GM12875 (cell line): ENCODE results near the gene RAB7A.

ENCODE experiments used
- H3K4me3 ChIP-seq: one replicate; pipeline ENCODE4 v1.5.1; 2011; ENCODE audit warnings: low read depth, low read length, control low read depth
- CTCF ChIP-seq: IDR thresholded peaks from 2 replicates; pipeline ENCODE4 v1.5.1; 2011; ENCODE audit warnings: low read depth, mild to moderate bottlenecking, control low read depth, inconsistent platforms, low read length, moderate library complexity, borderline replicate concordance; ENCODE audit not compliant: insufficient read depth

RAB7A gene

GRCh38 chr3:128788268-128788869 lies 62.4 kb downstream of the RAB7A start:
- no peak for TF ChIP-seq CTCF
- H3K4me3 ChIP-seq, result no peak overlapping the region

GRCh38 chr3:128794067-128794768 lies 68.2 kb downstream of the RAB7A start:
- H3K4me3 ChIP-seq, result no peak overlapping the region
- TF ChIP-seq CTCF, result no peak

- H3K4me3 ChIP-seq, result no peak overlapping the region
- peak; percentile 70 for TF ChIP-seq CTCF
These were observed 69.0 kb downstream of the RAB7A start for GRCh38 chr3:128794770-128795649.

- H3K4me3 ChIP-seq, result no peak overlapping the region
- TF ChIP-seq CTCF, result no peak
These were observed 73.7 kb downstream of the RAB7A start for GRCh38 chr3:128799653-128800052.

- H3K4me3 ChIP-seq, result no peak overlapping the region
- no peak for TF ChIP-seq CTCF
These were observed 74.5 kb downstream of the RAB7A start for GRCh38 chr3:128800241-128801187.

- no peak overlapping the region for H3K4me3 ChIP-seq
- TF ChIP-seq CTCF, result no peak
These were observed 75.9 kb downstream of the RAB7A start for GRCh38 chr3:128801779-128802380.
